ENCODE data around the gene MIOX. TPM values are rescaled to one million over a fixed set of nuclear protein-coding genes. Genes with fewer than 3 reads are reported as not detected.

Gene MIOX
- total and polyA plus RNA-seq, 9 of the 15 experiments (the other 6 are each of a cell fraction or from before 2014, with no cell fraction given): 0.08 TPM; not detected in 8

DNA sequence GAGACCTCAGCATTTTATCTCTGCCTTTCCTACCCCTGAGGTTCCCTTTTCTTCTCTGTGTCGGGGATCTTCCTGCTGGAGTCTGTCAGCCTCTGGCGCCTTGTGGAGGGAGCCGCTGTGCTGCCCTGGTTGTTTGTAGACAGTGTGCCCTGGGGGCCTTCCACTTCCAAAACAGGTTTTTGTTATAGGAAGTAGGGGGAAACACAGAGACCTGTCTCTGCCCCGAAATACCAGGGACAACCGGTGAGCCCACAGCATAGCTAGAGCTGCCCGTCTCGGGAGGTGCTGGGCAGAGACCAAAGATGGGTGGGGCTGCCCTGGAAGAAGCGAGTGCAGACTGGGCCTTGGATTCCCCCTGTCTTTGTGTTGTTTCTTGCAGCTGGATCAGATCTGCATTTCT, 29.4 kb downstream of the MIOX start (continued):
- no peak for TF ChIP-seq ZNF134 (CRISPR knock-in tag; conservative IDR thresholded peaks at IDR 0.05)
- TF ChIP-seq, protein P1, sequence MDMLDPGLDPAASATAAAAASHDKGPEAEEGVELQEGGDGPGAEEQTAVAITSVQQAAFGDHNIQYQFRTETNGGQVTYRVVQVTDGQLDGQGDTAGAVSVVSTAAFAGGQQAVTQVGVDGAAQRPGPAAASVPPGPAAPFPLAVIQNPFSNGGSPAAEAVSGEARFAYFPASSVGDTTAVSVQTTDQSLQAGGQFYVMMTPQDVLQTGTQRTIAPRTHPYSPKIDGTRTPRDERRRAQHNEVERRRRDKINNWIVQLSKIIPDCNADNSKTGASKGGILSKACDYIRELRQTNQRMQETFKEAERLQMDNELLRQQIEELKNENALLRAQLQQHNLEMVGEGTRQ (CRISPR knock-in tag; IDR thresholded peaks at IDR 0.05): no peak

DNA sequence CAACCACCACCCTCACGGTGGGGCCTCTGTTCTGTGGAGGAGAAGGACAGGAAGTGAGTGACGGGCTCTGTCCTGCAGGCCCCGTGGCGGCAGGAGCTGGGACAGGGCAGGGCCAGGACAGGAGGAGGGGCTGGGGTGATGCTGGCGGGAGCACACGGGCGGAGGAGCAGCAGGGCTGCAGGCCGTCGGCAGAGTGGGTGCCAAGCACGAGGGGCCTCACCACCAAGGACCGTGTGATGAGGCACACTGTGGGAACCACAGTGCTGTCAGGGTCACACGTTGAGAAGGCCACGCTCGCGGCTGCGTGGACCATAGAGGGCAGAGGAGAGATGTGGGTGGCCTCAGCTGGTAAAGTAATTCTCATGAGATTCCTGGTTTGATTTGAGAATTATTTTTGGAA, 30.2 kb downstream of the MIOX start:
- intact Hi-C loops (cut with micrococcal nuclease): no loop called here
- POLR2A ChIA-PET: interaction anchor here (0.6 to 2.7 kb wide), 2 partner anchors 9 to 138 kb away, joined by 3 to 11 read pairs; partner anchors contain the start of genes LMF2 and NCAPH2
- no TSS peak for BruUV-seq (replicated peaks)

More for the DNA sequence above, 30.2 kb downstream of the MIOX start:
- Histone ChIP-seq H4K20me1 (replicated peaks; ENCODE audit: control insufficient read depth, insufficient read depth, low read length) (no peaks in the 10 kb centered on the region), H2AFZ (ENCODE audit: low read depth, low read length) (no peak overlapping the region), H3K4me1 (replicated peaks in 1 of 2; ENCODE audit: control insufficient read depth in 2 of 2, insufficient read depth in 2 of 2, low read length in 2 of 2) (peaks cover 0 to 4% of the 10 kb centered on the region in 2 experiments; a peak in 2 of 5 replicates), H3K9me3 (replicated peaks; ENCODE audit: control insufficient read depth, insufficient read depth, low read depth, low read length) (no peaks in the 10 kb centered on the region), H3K4me2 (ENCODE audit: insufficient read depth, low read length) (no peak overlapping the region), H3K27me3 (ENCODE audit: control insufficient read depth in 2 of 2, insufficient read depth in 2 of 2, low read length in 2 of 2) (no peaks in the 10 kb centered on the region), H3K9me1 (ENCODE audit: control insufficient read depth, insufficient read depth, low read length) (no peaks in the 10 kb centered on the region), H3K4me3 (no peak overlapping the region), H3K36me3 (ENCODE audit: control insufficient read depth, insufficient read depth, low read length) (peaks cover 67% of the 10 kb centered on the region; the same call in 1 of the 3 replicates), H3K9ac (ENCODE audit: insufficient read depth in 1 of 2, low read depth in 2 of 2, low read length in 2 of 2) (no peak overlapping the region), H3K79me2 (ENCODE audit: control insufficient read depth, insufficient read depth, low read length) (peaks cover 40% of the 10 kb centered on the region), H3K27ac (ENCODE audit: extremely low read depth, low read depth, low read length) (no peak overlapping the region)
- 80% methylated on average over 1 of the region's 16 CpGs for WGBS (ENCODE audit: insufficient coverage, low coverage, missing lambda C conversion rate)
- TF ChIP-seq ZC3H8 (IDR thresholded peaks at IDR 0.05): no peak
- peak; percentile 35; the same call in 1 of the 2 replicates for TF ChIP-seq RBFOX2 (IDR thresholded peaks at IDR 0.05; ENCODE audit: low read depth, low read length)
- peak; percentile 29 for TF ChIP-seq RBM22 (IDR thresholded peaks at IDR 0.05; ENCODE audit: low read depth, low read length, poor library complexity, severe bottlenecking)
- CTCF ChIA-PET (ENCODE audit: low intra/inter-chr PET ratio): no interaction called here
- in situ Hi-C loops (cut with MboI): no loop called here
- ATAC-seq: no peak
- FAIRE-seq: no peak
- no peak for DNase-seq (ENCODE audit: extremely low read depth in 1 of 4, low spot score in 3 of 4)
